T-cell (primary cell): ENCODE data around the gene ELL. TPM values are rescaled to one million over a fixed set of nuclear protein-coding genes. Genes with fewer than 3 reads are reported as not detected.

Source experiments
- ATAC-seq, 4 experiments: fragments of 200-7000 bp in 3 of 4; fragments of 150-1000 bp in 1 of 4; cut with Tn5 transposase; replicated peaks in 1 of 4; 1 replicate in 3 of 4; 2 replicates in 1 of 4; pipeline ENCODE4 v1.10.0; 2021; ENCODE audit warnings: moderate library complexity in 3 of 4, mild to moderate bottlenecking in 2 of 4, moderate number of reproducible peaks in 1 of 4
- CTCF ChIA-PET, 2 donors: fragments of 300-600 bp; sonication (Branson Sonifier 250); formaldehyde crosslinking; loops; one replicate each; lab custom pipeline; 2022; ENCODE audit warnings: antibody characterized with exemption in 2 of 2; lab: Charles Lee
- POLR2A ChIA-PET, 2 donors: fragments of 300-600 bp; sonication (Branson Sonifier 250); formaldehyde crosslinking; loops; one replicate each; lab custom pipeline; 2022; ENCODE audit warnings: antibody characterized with exemption in 2 of 2; lab: Charles Lee
- DNase-seq, 35 experiments: peaks; one replicate each; pipeline versions ENCODE4 v3.0.0 to v3.0.0-alpha.2; 2013 to 2023
- H3K27ac ChIP-seq: one replicate; pipeline ENCODE4 v1.5.1; 2013; ENCODE audit warnings: low read length
- H3K27me3 ChIP-seq, 2 experiments: replicated peaks in 1 of 2; 1 replicate in 1 of 2; 2 replicates in 1 of 2; pipeline versions ENCODE4 v1.6.1 to v1.7.0; 2013; ENCODE audit warnings: low read length in 1 of 2, mixed read lengths in 1 of 2; ENCODE audit not compliant: control insufficient read depth in 2 of 2, insufficient read depth in 2 of 2; ENCODE audit errors: extremely low read depth in 1 of 2
- H3K36me3 ChIP-seq, 2 donors: 1 replicate in 1 of 2; 2 replicates in 1 of 2; pipeline versions ENCODE4 v1.6.1 to v1.7.0; 2013; ENCODE audit warnings: low read length in 1 of 2; ENCODE audit not compliant: control insufficient read depth in 2 of 2, insufficient read depth in 1 of 2; ENCODE audit errors: extremely low read depth in 1 of 2
- H3K4me1 ChIP-seq, 2 experiments: 1 replicate in 1 of 2; 2 replicates in 1 of 2; pipeline versions ENCODE4 v1.6.1 to v1.7.0; 2013; ENCODE audit warnings: low read length in 2 of 2, mixed read lengths in 1 of 2; ENCODE audit not compliant: insufficient read depth in 2 of 2, control insufficient read depth in 1 of 2; ENCODE audit errors: extremely low read depth in 1 of 2
- H3K4me3 ChIP-seq, 2 donors: 1 replicate in 1 of 2; 2 replicates in 1 of 2; pipeline versions ENCODE4 v1.5.1 to v1.7.0; 2013; ENCODE audit warnings: mild to moderate bottlenecking in 2 of 2, low read length in 1 of 2, moderate library complexity in 1 of 2; ENCODE audit not compliant: control insufficient read depth in 1 of 2; ENCODE audit errors: extremely low read depth in 1 of 2
- H3K9me3 ChIP-seq: 2 replicates; pipeline ENCODE4 v1.7.0; 2013
- H3K27ac Mint-ChIP-seq, 2 donors: one replicate each; pipeline ENCODE4 v1.8.0; 2020 to 2021; ENCODE audit warnings: mild to moderate bottlenecking in 2 of 2, mixed read lengths in 2 of 2
- H3K27me3 Mint-ChIP-seq, 2 donors: one replicate each; pipeline ENCODE4 v1.8.0; 2021 to 2022; ENCODE audit warnings: mixed read lengths in 2 of 2
- H3K36me3 Mint-ChIP-seq: one replicate; pipeline ENCODE4 v1.8.0; 2021; ENCODE audit warnings: mixed read lengths
- H3K4me1 Mint-ChIP-seq, 3 donors: one replicate each; pipeline ENCODE4 v1.8.0; 2020 to 2022; ENCODE audit warnings: mixed read lengths in 3 of 3, mild to moderate bottlenecking in 1 of 3
- H3K4me3 Mint-ChIP-seq, 3 donors: one replicate each; pipeline ENCODE4 v1.8.0; 2020 to 2022; ENCODE audit warnings: mild to moderate bottlenecking in 3 of 3, mixed read lengths in 3 of 3, moderate library complexity in 3 of 3
- H3K9me3 Mint-ChIP-seq, 3 donors: one replicate each; pipeline ENCODE4 v1.8.0; 2020 to 2022; ENCODE audit warnings: mixed read lengths in 3 of 3
- WGBS: methylation state at CpG from one replicate; pipeline ENCODE4 v1.1.5; 2013; ENCODE audit warnings: missing lambda C conversion rate; ENCODE audit not compliant: insufficient coverage; 5-methylcytosine and 5-hydroxymethylcytosine counted together
- total RNA-seq, 35 experiments: library from RNA in 6 of 35; stranded (reverse) in 6 of 35; fragments of 120-200 nt in 1 of 35; gene quantifications; one replicate each; pipeline versions ENCODE4 v1.2.1 to v1.2.4 and lab custom pipeline; 2013 to 2026

The ELL gene
- total RNA-seq, 5 donors from 2014 or later (not counting 1 experiment from before 2014, with no cell fraction given) = 27.2 to 46.4 (median 33.4) TPM

- Mint-ChIP-seq H3K27me3 (no peaks in the 10 kb centered on the region), H3K27ac (peak overlapping the region; percentile 43 to 71), H3K36me3 (no peaks in the 10 kb centered on the region), H3K9me3 (no peaks in the 10 kb centered on the region), H3K4me1 (peaks cover 54 to 85% (median 80%) of the 10 kb centered on the region in 3 donors), H3K4me3 (no peak overlapping the region)
- DNase-seq (no peak), ATAC-seq (no peak)
- Histone ChIP-seq H3K9me3 (no peaks in the 10 kb centered on the region), H3K27ac (peak overlapping the region; percentile 98), H3K4me1 (peaks cover 16 to 97% of the 10 kb centered on the region in 2 experiments), H3K27me3 (no peaks in the 10 kb centered on the region), H3K4me3 (no peak overlapping the region), H3K36me3 (no peaks in the 10 kb centered on the region)
- ChIA-PET CTCF (no interaction called here), POLR2A (no interaction called here)
- 97% methylated on average over 6 of the region's 15 CpGs for WGBS
These were observed 29.6 kb downstream of the ELL start for GRCh38 chr19:18491995-18492953.

DNA sequence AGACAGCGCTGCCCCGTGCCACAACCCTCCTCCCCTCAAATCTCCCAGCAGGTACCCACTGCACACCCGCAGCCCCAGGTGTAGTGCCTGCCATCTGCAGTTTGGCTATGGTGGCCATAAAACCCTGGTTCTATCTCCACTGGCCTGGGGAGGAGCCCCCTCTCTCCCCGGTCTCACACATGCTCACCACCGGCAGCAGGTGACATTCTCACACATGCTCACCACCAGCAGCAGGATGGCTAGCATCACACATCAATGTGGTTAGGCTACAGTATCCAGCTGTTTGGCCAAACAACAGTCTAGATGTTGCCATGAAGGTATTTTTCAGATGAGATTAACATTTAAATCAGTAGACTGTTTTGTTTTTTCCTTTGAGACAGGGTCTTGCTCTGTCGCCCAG, 31.1 kb downstream of the ELL start:
- Histone ChIP-seq H3K27me3 (no peaks in the 10 kb centered on the region), H3K36me3 (no peaks in the 10 kb centered on the region), H3K9me3 (no peaks in the 10 kb centered on the region), H3K4me1 (peaks cover 4 to 97% of the 10 kb centered on the region in 2 experiments), H3K4me3 (no peak overlapping the region), H3K27ac (no peak overlapping the region)
- Mint-ChIP-seq H3K27ac (no peak overlapping the region), H3K36me3 (no peaks in the 10 kb centered on the region), H3K4me3 (no peak overlapping the region), H3K9me3 (no peaks in the 10 kb centered on the region), H3K4me1 (peaks cover 46 to 85% (median 79%) of the 10 kb centered on the region in 3 donors), H3K27me3 (no peaks in the 10 kb centered on the region)
- no peak for ATAC-seq
- DNase-seq = peak in 2 of 35 experiments; percentile 38
- 88% methylated on average over 5 of the region's 6 CpGs for WGBS
- POLR2A ChIA-PET = no interaction called here
- CTCF ChIA-PET = interaction anchor here in 1 of 2 donors (0.5 to 0.8 kb wide), 3 partner anchors 16 to 143 kb away, joined by 3 to 4 read pairs (median 3); no protein-coding TSS in a partner anchor

DNA sequence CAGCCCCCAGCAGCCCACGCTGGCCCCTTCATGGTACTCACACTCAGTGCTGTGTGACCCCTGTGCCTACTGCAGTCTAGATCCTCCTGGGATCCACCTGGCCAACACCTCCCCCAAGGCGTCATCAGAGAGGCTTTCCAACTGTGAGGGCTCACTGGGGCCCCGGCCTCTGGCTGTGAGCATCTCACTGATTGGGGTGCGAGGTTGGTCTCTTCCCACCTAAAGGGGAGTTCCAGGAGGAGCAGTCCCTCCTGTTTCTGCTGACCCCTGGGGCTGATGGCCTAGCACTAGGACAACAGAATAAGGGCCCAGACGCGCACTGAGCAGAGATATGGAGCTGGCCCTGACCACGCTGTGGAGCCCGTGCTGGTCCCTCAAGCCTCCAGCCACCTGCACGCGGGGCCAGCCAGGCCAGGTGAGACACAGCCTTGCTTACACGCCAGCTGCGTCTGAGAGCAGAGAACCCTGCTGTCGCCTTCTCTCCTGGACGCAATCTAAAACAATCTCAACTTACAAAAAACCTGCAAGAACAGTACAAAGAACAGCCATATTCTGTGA, 32.2 kb downstream of the ELL start:
- peaks cover 42 to 84% (median 77%) of the 10 kb centered on the region in 3 donors for H3K4me1 Mint-ChIP-seq
- ChIA-PET POLR2A (no interaction called here), CTCF (interaction anchor here in 1 of 2 donors (1.1 kb wide), 1 partner anchor 30 kb away, joined by 5 read pairs; no protein-coding TSS in a partner anchor)
- no peak for DNase-seq
- H3K36me3 Mint-ChIP-seq = no peaks in the 10 kb centered on the region
- WGBS = 95% methylated on average over 14 of the region's 14 CpGs
- H3K4me1 ChIP-seq = peaks cover 2 to 97% of the 10 kb centered on the region in 2 experiments
- no peak overlapping the region for H3K27ac ChIP-seq
- H3K4me3 ChIP-seq = no peak overlapping the region
- no peaks in the 10 kb centered on the region for H3K9me3 ChIP-seq
- H3K4me3 Mint-ChIP-seq = no peak overlapping the region
- no peak overlapping the region for H3K27ac Mint-ChIP-seq
- no peaks in the 10 kb centered on the region for H3K36me3 ChIP-seq
- H3K27me3 Mint-ChIP-seq = no peaks in the 10 kb centered on the region
- no peaks in the 10 kb centered on the region for H3K9me3 Mint-ChIP-seq
- H3K27me3 ChIP-seq = no peaks in the 10 kb centered on the region
- ATAC-seq = no peak

- Mint-ChIP-seq H3K27me3 (no peaks in the 10 kb centered on the region), H3K36me3 (no peaks in the 10 kb centered on the region), H3K4me3 (no peak overlapping the region), H3K9me3 (no peaks in the 10 kb centered on the region), H3K27ac (no peak overlapping the region), H3K4me1 (peaks cover 37 to 83% (median 75%) of the 10 kb centered on the region in 3 donors)
- Histone ChIP-seq H3K27me3 (no peaks in the 10 kb centered on the region), H3K4me3 (no peak overlapping the region), H3K27ac (no peak overlapping the region), H3K4me1 (peaks cover 0 to 92% of the 10 kb centered on the region in 2 experiments), H3K36me3 (no peaks in the 10 kb centered on the region), H3K9me3 (no peaks in the 10 kb centered on the region)
- ChIA-PET CTCF (interaction anchor here in 1 of 2 donors (0.5 to 1.1 kb wide), 2 partner anchors 31 to 33 kb away, joined by 4 to 5 read pairs; no protein-coding TSS in a partner anchor), POLR2A (no interaction called here)
- ATAC-seq (no peak), DNase-seq (no peak)
- 86% methylated on average over 21 of the region's 22 CpGs for WGBS
These were observed 32.8 kb downstream of the ELL start for GRCh38 chr19:18488838-18489626.

- H3K27ac Mint-ChIP-seq = no peak overlapping the region
- H3K4me1 Mint-ChIP-seq = peaks cover 38 to 85% (median 75%) of the 10 kb centered on the region in 3 donors
- ATAC-seq = peak in 1 of 4 experiments; percentile 15
- H3K4me3 Mint-ChIP-seq = no peak overlapping the region
- Histone ChIP-seq H3K9me3 (no peaks in the 10 kb centered on the region), H3K36me3 (no peaks in the 10 kb centered on the region), H3K4me1 (peaks cover 0 to 92% of the 10 kb centered on the region in 2 experiments), H3K4me3 (no peak overlapping the region), H3K27ac (no peak overlapping the region), H3K27me3 (no peaks in the 10 kb centered on the region)
- H3K9me3 Mint-ChIP-seq = no peaks in the 10 kb centered on the region
- DNase-seq = no peak
- 87% methylated on average over 6 of the region's 6 CpGs for WGBS
- ChIA-PET CTCF (interaction anchor here in 1 of 2 donors (1.1 kb wide), 1 partner anchor 32 kb away, joined by 5 read pairs; no protein-coding TSS in a partner anchor), POLR2A (no interaction called here)
- no peaks in the 10 kb centered on the region for H3K27me3 Mint-ChIP-seq
- no peaks in the 10 kb centered on the region for H3K36me3 Mint-ChIP-seq
These were observed 33.5 kb downstream of the ELL start for GRCh38 chr19:18488403-18488723.
